SIG-M5 treated with dmso at 0.1 percent for 504 hours (cell line): Measurements from ENCODE around the gene KREMEN1.

Experiments used
- DNase-seq: peaks from one replicate; lab custom pipeline; 2025; ENCODE audit not compliant: unreplicated experiment; lab: John Stamatoyannopoulos, UW

Gene KREMEN1

GRCh38 chr22:29048822-29049654 is 23.8 kb upstream of the KREMEN1 start:
- DNase-seq, result no peak

- DNase-seq, result no peak
Measured at GRCh38 chr22:29049655-29050263, 23.1 kb upstream of the KREMEN1 start.

- DNase-seq, result no peak
Measured at GRCh38 chr22:29050457-29050856, 22.4 kb upstream of the KREMEN1 start.

DNA sequence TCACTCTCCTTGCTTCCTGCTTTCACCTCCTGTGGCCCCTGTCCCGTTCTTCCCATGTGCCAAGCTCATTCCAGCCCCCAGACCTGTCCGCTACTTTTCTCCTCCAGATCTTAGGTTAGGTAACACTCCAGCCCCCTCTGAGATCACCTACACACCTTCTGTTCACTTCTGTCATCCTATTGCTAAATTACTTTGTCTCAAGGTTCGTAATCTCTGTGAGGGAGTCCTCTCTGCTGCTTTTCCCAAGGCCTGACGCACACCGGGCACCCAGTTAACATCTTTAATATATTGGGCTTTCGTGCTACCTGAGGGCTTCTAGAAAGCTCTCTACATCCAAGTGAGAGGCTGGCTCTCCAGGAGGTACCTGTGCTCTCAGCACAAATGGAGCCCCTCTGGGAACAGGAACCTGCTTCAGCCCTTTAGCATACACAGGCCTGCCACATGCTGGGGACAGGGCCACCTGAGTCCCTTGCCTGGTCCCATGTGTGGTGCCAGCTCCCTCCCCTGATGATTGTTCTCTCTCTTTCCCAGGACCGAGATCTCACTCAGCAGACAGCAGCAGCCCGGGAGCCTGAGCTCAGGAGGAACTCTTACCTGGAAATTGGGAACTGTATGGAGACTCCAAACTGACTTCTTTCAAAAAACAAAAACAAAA is 19.7 kb upstream of the KREMEN1 start:
- DNase-seq, result no peak

DNA sequence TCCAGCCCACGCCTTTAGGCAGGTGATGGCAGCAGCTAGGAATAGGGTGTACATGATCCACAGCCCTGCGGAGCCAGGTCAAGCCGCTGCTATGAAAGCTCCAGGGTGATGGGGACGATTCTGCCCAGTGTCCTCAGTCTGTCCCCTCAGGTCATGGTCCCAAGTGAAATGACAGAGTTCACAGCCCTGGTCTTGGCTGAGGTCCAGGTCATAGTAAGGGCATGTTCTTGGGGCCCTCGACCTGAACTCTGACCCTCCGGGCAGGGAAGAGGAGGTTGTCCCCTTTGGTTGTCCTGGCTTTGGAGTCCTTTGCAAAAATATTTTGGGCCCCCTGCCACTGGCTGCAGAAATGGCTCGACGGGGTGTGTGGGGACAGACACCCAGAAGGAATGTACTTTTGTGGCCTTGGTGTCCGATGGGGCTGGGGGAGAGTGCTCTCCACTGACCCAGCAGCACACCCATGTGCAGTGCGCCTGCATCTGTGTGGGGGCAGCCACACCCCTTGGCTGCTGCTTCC is 18.5 kb upstream of the KREMEN1 start:
- no peak for DNase-seq

- no peak for DNase-seq
Measured at GRCh38 chr22:29055192-29055830, 17.5 kb upstream of the KREMEN1 start.

DNA sequence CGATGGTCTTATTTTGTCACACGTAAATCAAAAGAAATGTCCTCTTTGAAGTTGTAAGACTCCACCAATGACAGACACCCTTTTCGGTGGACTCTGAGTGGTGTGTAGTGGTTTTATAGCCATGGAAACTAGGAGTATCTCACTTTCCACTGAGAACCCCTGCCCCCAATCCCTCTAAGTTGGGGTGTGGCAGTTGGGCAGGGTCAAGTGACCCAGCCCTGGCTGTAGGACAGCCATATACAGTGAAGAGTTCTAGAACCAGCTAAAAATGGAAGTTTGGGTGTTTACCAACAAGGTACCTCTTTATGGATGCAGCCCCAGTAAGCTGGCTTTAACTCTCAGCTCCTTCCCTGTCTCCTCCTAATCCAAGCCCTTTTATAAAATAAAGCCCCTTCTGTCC is 16.4 kb upstream of the KREMEN1 start:
- no peak for DNase-seq

DNA sequence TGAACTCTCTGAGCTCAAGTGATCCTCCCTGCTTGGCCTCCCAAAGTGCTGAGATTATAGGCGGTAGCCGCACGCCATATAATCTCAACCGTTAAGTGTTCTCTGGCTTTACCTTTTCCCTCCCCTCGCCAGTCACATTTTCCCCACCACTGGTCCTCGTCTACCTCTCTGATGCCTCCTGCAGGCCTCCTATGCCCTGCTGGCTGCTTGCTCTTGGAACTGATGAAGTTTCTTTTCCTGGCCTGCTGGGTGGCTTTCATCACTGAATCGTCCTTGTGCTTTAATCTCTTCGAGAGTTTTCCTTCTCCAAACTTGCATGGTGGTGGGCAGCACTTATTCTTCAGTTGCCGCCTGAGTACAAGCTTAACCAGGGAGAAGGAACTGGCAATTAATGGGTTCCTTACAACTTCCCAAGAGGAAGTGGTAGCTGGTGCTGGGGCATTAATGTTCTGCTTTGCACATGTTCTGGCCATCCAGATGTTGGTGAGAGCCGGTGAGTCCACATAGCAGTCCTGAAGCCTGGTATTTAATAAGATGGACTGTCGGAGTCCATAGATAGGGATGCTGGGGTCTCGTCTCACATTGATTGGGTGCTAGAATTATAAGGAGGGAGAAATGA is 12.5 kb upstream of the KREMEN1 start:
- no peak for DNase-seq

DNA sequence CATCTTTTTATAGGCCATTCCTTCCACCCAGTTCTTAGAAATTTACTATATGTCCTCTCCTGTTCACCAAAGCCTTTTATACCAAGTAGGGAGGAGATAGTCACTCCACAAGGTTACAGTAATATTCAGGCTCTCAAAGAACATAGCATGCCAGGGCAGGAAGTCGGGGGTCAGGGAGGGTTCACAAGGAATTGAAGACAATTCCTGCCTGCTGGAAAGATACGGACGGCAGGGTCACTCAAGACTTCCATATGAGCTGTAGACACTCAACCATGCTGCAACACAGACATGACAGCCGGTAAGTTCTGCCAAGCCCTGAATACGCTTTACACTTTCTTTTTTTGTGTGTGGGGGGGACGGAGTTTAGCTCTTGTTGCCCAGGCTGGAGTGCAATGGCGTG is 11.9 kb upstream of the KREMEN1 start:
- DNase-seq, result no peak

- no peak for DNase-seq
Measured at GRCh38 chr22:29061773-29062172, 11.1 kb upstream of the KREMEN1 start, which contains the start of gene C22orf31. Gene C22orf31, minus strand, starts transcription at chr22:29061831. Its CDS starts 39 bp downstream, at chr22:29061792.

GRCh38 chr22:29062286-29062821 is 10.5 kb upstream of the KREMEN1 start:
- DNase-seq, result no peak

- DNase-seq, result no peak
Measured at GRCh38 chr22:29065468-29066190, 7.2 kb upstream of the KREMEN1 start.

- DNase-seq, result no peak
Measured at GRCh38 chr22:29069463-29069862, 3.4 kb upstream of the KREMEN1 start.

GRCh38 chr22:29070490-29070889 is 2.3 kb upstream of the KREMEN1 start:
- no peak for DNase-seq

DNA sequence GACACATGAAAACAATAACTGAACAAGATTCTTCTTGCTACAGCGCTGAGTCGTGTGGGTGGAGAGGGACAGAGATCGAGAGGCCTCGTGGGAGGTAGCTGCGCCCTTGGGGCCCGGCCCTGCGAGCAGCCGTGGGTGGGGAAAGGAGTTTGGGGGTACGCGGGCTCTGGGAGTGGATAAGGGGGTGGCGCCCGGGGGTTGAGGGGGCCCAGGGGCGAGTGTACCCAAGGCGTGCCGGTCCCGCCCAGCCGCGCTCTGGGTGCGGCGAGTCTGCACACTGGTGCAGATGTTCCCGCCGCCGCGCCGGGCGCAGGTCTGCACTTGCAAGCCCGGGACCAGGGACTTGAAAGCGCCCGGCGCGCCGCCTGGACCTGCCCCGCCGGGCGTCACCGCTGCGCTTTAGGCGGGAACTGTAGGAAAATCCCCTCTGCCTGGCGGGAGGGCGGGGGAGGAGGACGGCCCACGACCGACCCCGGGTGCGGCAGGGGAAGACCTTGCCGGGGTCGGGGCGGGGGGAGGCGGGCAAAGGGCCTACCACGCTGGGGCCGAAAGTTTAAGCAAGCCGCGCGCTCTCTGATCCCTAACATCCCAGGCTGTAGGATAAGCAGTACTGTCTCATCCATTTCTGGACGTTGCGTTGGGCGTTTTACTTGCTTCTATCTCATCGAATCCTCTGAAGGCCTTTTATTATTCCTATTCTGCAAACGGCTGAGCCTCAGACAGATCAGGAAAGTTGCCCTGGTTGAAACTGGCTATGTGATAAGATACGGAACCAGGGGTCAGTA is 1.4 kb upstream of the KREMEN1 start:
- no peak for DNase-seq

GRCh38 chr22:29072193-29072978 is 449 bp upstream of the KREMEN1 start:
- peak; percentile 64 for DNase-seq

DNA sequence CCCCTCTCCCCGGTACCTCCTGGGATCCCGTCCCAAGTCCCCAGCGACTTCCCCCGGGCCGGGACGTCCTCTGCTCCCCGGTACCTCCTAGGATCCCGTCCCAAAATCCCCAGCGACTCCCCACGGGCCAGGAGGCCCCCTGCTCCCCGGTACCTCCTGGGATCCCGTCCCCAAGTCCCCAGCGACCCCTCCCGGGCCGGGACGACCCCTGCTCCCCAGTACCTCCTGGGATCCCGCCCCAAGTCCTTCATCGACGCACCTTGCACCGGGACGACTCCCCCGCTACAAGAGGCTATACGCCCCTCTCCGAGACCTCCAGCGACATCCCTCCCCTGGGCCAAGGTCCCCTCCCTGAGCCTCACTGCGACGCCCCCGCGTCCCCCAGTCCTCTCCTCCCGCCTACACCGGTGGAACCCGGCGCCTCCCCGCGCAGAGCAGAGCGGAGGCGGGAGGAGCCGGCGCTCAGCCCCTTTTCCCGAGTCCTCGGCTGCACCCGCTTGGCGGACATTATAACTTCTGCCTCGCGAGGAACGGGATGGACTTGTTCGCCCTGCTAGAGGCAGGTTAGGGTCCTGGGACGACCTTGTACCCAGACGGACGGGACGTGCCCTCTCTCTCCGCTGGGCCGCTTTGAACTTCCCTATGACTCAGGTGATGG is 912 bp downstream of the KREMEN1 start:
- DNase-seq, result no peak

- no peak for DNase-seq
Measured at GRCh38 chr22:29074276-29074772, 1.5 kb downstream of the KREMEN1 start.
